PFSK-1 (cell line): Measurements from ENCODE around the gene RBM20.

Experiments used
- FOXP2 ChIP-seq: optimal IDR thresholded peaks from 2 replicates; pipeline ENCODE3; 2011; ENCODE audit warnings: borderline replicate concordance, control low read depth, inconsistent platforms; ENCODE audit not compliant: insufficient read depth; ENCODE audit errors: extremely low read length, extremely low read depth
- POLR2AphosphoS5 ChIP-seq: IDR thresholded peaks from 2 replicates; pipeline ENCODE4 v1.6.1; 2012; ENCODE audit warnings: low read depth, mild to moderate bottlenecking, control low read depth, low read length, moderate library complexity
- REST ChIP-seq, 2 experiments: IDR thresholded peaks; 2 replicates each; pipeline versions ENCODE4 v1.6.1 to v1.8.0; 2011 to 2012; ENCODE audit warnings: low read depth in 2 of 2, low read length in 2 of 2, control low read depth in 1 of 2, inconsistent platforms in 1 of 2, mild to moderate bottlenecking in 1 of 2, moderate library complexity in 1 of 2; ENCODE audit not compliant: insufficient read depth in 1 of 2
- SIN3A ChIP-seq: IDR thresholded peaks from 2 replicates; pipeline ENCODE4 v1.6.1; 2012; ENCODE audit warnings: mild to moderate bottlenecking, low read length, moderate library complexity, borderline replicate concordance; ENCODE audit not compliant: insufficient read depth
- TAF1 ChIP-seq: IDR thresholded peaks from 2 replicates; pipeline ENCODE4 v1.6.1; 2012; ENCODE audit warnings: low read length, control low read depth, borderline replicate concordance; ENCODE audit not compliant: insufficient read depth

The RBM20 gene

GRCh38 chr10:110865186-110865808 is 221.2 kb downstream of the RBM20 start:
- TF ChIP-seq TAF1 (no peak), POLR2AphosphoS5 (no peak), FOXP2 (no peak), REST (IDR thresholded peaks at IDR 0.05; ENCODE audit: insufficient read depth in 1 of 2, low read depth in 2 of 2, low read length in 2 of 2) (no peak), SIN3A (no peak)

GRCh38 chr10:110865809-110866482 is 221.8 kb downstream of the RBM20 start:
- TF ChIP-seq POLR2AphosphoS5 (no peak), TAF1 (no peak), SIN3A (no peak), FOXP2 (no peak), REST (IDR thresholded peaks at IDR 0.05; ENCODE audit: insufficient read depth in 1 of 2, low read depth in 2 of 2, low read length in 2 of 2) (no peak)

GRCh38 chr10:110867807-110868465 is 223.8 kb downstream of the RBM20 start:
- no peak for TF ChIP-seq FOXP2
- no peak for TF ChIP-seq TAF1
- TF ChIP-seq POLR2AphosphoS5: no peak
- no peak for TF ChIP-seq SIN3A
- TF ChIP-seq REST (IDR thresholded peaks at IDR 0.05; ENCODE audit: insufficient read depth in 1 of 2, low read depth in 2 of 2, low read length in 2 of 2): no peak

- no peak for TF ChIP-seq POLR2AphosphoS5
- no peak for TF ChIP-seq FOXP2
- no peak for TF ChIP-seq SIN3A
- no peak for TF ChIP-seq TAF1
- TF ChIP-seq REST (IDR thresholded peaks at IDR 0.05; ENCODE audit: insufficient read depth in 1 of 2, low read depth in 2 of 2, low read length in 2 of 2): no peak
Measured at GRCh38 chr10:110868981-110869380, 224.8 kb downstream of the RBM20 start.
